GM12873 (cell line): ENCODE results near the gene PODXL.

Source experiments
- CTCF ChIP-seq: IDR thresholded peaks from 2 replicates; pipeline ENCODE4 v1.5.1; 2012; ENCODE audit warnings: low read depth, mild to moderate bottlenecking, moderate library complexity, low read length, control low read depth; ENCODE audit not compliant: insufficient read depth; ENCODE audit errors: missing control alignments

Gene PODXL

GRCh38 chr7:131507592-131508331, 48.7 kb downstream of the PODXL start:
- peak; percentile 92 for TF ChIP-seq CTCF

GRCh38 chr7:131506597-131506996, 49.8 kb downstream of the PODXL start:
- no peak for TF ChIP-seq CTCF

DNA sequence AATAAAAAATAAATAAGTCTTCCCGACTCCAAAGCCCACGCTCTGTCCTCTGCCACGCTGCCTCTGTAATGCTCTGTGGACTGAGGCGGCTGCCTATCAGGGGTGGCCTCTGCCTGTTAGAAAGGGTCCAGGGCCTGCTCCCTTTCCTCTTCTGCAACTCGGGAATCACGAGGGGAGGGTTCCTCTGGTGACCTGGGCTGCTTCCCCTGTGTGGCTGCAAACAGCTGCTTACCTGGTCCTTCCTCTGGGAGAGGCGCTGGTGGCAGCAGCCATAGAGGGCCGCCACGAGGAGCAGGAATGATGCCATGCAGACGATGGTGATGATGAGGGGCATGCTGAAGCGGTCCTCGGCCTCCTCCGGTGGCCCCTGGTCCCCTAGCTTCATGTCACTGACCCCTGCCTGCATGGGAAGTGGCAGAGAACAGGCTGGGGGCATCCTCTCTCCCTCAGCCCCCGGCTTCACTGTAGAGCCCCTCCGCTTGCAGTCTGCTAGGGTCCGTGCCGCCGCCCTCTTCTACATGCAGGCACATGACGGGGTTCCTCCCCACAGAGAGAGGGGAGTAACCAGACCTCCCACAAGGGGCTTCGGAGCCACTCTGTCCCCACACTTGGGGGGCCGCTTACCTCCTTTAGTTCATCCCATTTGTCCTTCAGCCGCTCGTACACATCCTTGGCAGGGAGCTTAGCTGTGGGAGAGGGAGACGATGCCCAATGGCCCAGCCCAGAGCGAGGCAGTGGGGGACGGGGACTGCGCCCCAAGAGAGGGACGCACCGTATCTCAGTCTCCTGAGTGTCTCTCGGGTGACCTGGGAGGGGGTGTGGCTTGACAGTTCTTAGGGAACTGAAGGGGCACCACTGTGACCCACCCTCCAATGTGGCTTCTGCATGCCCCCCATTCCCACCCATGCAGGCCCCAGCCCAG, 50.5 kb downstream of the PODXL start:
- no peak for TF ChIP-seq CTCF

GRCh38 chr7:131504157-131504899, 52.1 kb downstream of the PODXL start:
- TF ChIP-seq CTCF = no peak

- no peak for TF ChIP-seq CTCF
These were observed 52.8 kb downstream of the PODXL start for GRCh38 chr7:131503639-131504038.

DNA sequence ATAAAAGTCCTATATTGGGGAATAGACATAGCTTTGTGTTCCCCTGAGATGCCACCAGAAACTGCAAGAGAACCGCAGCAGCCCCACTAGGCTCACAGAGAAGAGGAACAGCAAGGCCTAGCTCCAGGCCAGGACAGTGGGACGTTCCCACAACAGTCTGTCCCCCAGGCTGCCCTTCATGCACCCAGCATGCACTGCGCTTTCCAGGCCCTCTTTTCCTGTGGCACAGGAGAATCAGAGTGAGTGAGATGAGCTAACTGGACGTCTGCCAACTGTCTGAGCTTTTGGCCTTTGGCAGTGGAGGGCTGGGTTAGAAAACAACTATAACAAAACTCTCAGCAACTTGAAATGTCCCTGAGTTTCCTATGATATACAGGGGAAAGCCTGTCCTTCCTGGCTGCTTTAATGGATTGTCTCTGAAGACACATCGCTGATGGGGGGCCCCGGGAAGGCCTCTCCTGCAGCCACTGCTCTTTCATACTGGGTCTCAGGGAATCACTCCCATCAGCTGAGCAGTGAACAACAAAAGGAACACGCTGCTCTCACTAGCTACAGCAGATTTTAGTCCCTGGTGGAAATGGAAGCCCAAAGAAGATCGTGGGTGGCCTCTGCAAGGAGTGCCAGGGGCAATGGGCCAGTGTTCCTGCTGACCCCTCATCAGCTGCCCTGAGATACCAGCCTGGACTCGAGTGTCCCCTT, 53.5 kb downstream of the PODXL start:
- no peak for TF ChIP-seq CTCF
